ENCODE results near the gene PSAP.

Gene PSAP

GRCh38 chr10:71823356-71823755, 27.7 kb downstream of the PSAP start:
- no peak for DNase-seq

GRCh38 chr10:71821909-71822763, 28.9 kb downstream of the PSAP start:
- no peak for DNase-seq

GRCh38 chr10:71820966-71821365, 30.1 kb downstream of the PSAP start:
- no peak for DNase-seq

GRCh38 chr10:71819985-71820384, 31.1 kb downstream of the PSAP start:
- DNase-seq, result no peak

- DNase-seq, result no peak
Measured at GRCh38 chr10:71819441-71819861, 31.6 kb downstream of the PSAP start.

GRCh38 chr10:71818674-71819260, 32.3 kb downstream of the PSAP start:
- no peak for DNase-seq

- no peak for DNase-seq
Measured at GRCh38 chr10:71817831-71818655, 33.0 kb downstream of the PSAP start.

- DNase-seq, result no peak
Measured at GRCh38 chr10:71816936-71817618, 34.0 kb downstream of the PSAP start.

GRCh38 chr10:71816421-71816851, 34.6 kb downstream of the PSAP start:
- DNase-seq, result no peak

GRCh38 chr10:71815515-71816130, 35.4 kb downstream of the PSAP start:
- DNase-seq, result no peak

- no peak for DNase-seq
Measured at GRCh38 chr10:71814922-71815411, 36.1 kb downstream of the PSAP start.

GRCh38 chr10:71812913-71813590, 38.0 kb downstream of the PSAP start:
- DNase-seq, result no peak

- peak; percentile 74 to 85 for DNase-seq
Measured at GRCh38 chr10:71812016-71812912, 38.8 kb downstream of the PSAP start.

- no peak for DNase-seq
Measured at GRCh38 chr10:71811351-71811750, 39.7 kb downstream of the PSAP start.

GRCh38 chr10:71810048-71810750, 40.9 kb downstream of the PSAP start:
- DNase-seq, result no peak

- no peak for DNase-seq
Measured at GRCh38 chr10:71809628-71810027, 41.4 kb downstream of the PSAP start.

- no peak for DNase-seq
Measured at GRCh38 chr10:71807557-71808510, 43.2 kb downstream of the PSAP start.

- no peak for DNase-seq
Measured at GRCh38 chr10:71806704-71807556, 44.1 kb downstream of the PSAP start.
